ENCODE results near the gene UVRAG.

DNA sequence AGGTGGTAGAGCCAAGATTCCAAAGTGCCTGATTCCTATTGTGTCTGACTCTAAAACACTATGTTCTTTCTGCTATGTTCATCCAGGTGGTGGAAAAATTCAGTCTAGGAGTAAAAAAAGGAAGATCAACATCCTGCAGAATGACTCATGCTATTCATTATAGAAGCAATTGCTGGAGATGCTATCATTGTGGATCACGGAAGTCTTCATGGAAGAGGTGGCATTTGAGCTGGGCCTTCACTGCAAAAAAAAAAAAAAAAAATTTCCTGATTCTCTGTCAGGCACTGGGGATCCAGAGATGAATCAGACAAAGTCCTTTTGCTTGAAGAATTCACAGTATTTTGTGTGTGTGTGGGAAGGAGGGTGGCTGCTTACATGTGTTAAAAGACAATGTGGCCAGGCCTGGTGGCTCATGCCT lies 1.4 kb upstream of the UVRAG start:
- no peak for TF ChIP-seq CTCF (optimal IDR thresholded peaks at IDR 0.05 in 1 of 3, IDR thresholded peaks at IDR 0.05 in 1 of 3, conservative IDR thresholded peaks at IDR 0.05 in 1 of 3; ENCODE audit: extremely low read depth in 1 of 3, insufficient read depth in 2 of 3, low read length in 3 of 3)
- TF ChIP-seq EZH2 (IDR thresholded peaks at IDR 0.05; ENCODE audit: low read length): no peak
